Neutrophil (primary cell): ENCODE data around the gene TIMM44.

ENCODE experiments used
- H3K27ac ChIP-seq: fragments of 200-600 bp; sonication (generic); 2 replicates; pipeline ENCODE4 v1.5.1; 2016; ENCODE audit warnings: mild to moderate bottlenecking, moderate library complexity
- H3K27me3 ChIP-seq: fragments of 200-600 bp; sonication (generic); 2 replicates; pipeline ENCODE4 v1.6.0; 2016; ENCODE audit warnings: mild to moderate bottlenecking
- H3K36me3 ChIP-seq: fragments of 200-600 bp; sonication (generic); 2 replicates; pipeline ENCODE4 v1.5.1; 2017
- H3K4me1 ChIP-seq, 2 experiments: fragments of 200-600 bp in 1 of 2; sonication (generic) in 1 of 2; 1 replicate in 1 of 2; 2 replicates in 1 of 2; pipeline versions ENCODE4 v1.5.1 to v1.6.1; 2013 to 2016; ENCODE audit warnings: low read depth in 1 of 2, low read length in 1 of 2, mild to moderate bottlenecking in 1 of 2, moderate library complexity in 1 of 2; ENCODE audit not compliant: control insufficient read depth in 1 of 2, insufficient read depth in 1 of 2
- H3K4me3 ChIP-seq, 2 experiments: fragments of 200-600 bp in 1 of 2; sonication (generic) in 1 of 2; 1 replicate in 1 of 2; 2 replicates in 1 of 2; pipeline ENCODE4 v1.5.1; 2013 to 2016; ENCODE audit warnings: low read depth in 1 of 2, low read length in 1 of 2, mild to moderate bottlenecking in 1 of 2, moderate library complexity in 1 of 2
- H3K9me3 ChIP-seq: fragments of 200-600 bp; sonication (generic); 2 replicates; pipeline ENCODE4 v1.5.1; 2016
- CTCF ChIP-seq: fragments of 200-600 bp; sonication (generic); IDR thresholded peaks from 2 replicates; pipeline ENCODE4 v1.5.1; 2016; ENCODE audit warnings: antibody characterized with exemption

Gene TIMM44

GRCh38 chr19:7917267-7918061 is 26.0 kb downstream of the TIMM44 start:
- H3K27me3 ChIP-seq = peaks cover 65% of the 10 kb centered on the region
- H3K4me3 ChIP-seq = peak overlapping the region in 1 of 2 experiments; percentile 42
- H3K4me1 ChIP-seq = peaks cover 37 to 55% of the 10 kb centered on the region in 2 experiments
- no peak for TF ChIP-seq CTCF
- peaks cover 10% of the 10 kb centered on the region for H3K36me3 ChIP-seq
- H3K27ac ChIP-seq = no peak overlapping the region
- no peaks in the 10 kb centered on the region for H3K9me3 ChIP-seq

GRCh38 chr19:7916955-7917266 is 26.6 kb downstream of the TIMM44 start:
- no peaks in the 10 kb centered on the region for H3K9me3 ChIP-seq
- peaks cover 36 to 51% of the 10 kb centered on the region in 2 experiments for H3K4me1 ChIP-seq
- peaks cover 65% of the 10 kb centered on the region for H3K27me3 ChIP-seq
- peak overlapping the region in 1 of 2 experiments; percentile 42 for H3K4me3 ChIP-seq
- no peak for TF ChIP-seq CTCF
- H3K27ac ChIP-seq = no peak overlapping the region
- H3K36me3 ChIP-seq = peaks cover 16% of the 10 kb centered on the region

GRCh38 chr19:7916103-7916954 is 27.1 kb downstream of the TIMM44 start:
- Histone ChIP-seq H3K27me3 (peaks cover 65% of the 10 kb centered on the region), H3K4me3 (peak overlapping the region in 1 of 2 experiments; percentile 42), H3K27ac (no peak overlapping the region), H3K9me3 (no peaks in the 10 kb centered on the region), H3K36me3 (peaks cover 22% of the 10 kb centered on the region), H3K4me1 (peaks cover 30 to 45% of the 10 kb centered on the region in 2 experiments)
- peak; percentile 15 for TF ChIP-seq CTCF

GRCh38 chr19:7915250-7916102 is 28.0 kb downstream of the TIMM44 start:
- Histone ChIP-seq H3K27me3 (peaks cover 65% of the 10 kb centered on the region), H3K9me3 (no peaks in the 10 kb centered on the region), H3K4me1 (peaks cover 25 to 39% of the 10 kb centered on the region in 2 experiments), H3K36me3 (peaks cover 30% of the 10 kb centered on the region), H3K27ac (no peak overlapping the region), H3K4me3 (no peak overlapping the region)
- no peak for TF ChIP-seq CTCF

- Histone ChIP-seq H3K4me3 (no peak within 1 kb of the TSS), H3K9me3 (no peaks in the 10 kb centered on the region), H3K27me3 (peaks cover 60% of the 10 kb centered on the region), H3K4me1 (peaks cover 20 to 31% of the 10 kb centered on the region in 2 experiments), H3K36me3 (peaks cover 39% of the 10 kb centered on the region), H3K27ac (no peak within 1 kb of the TSS)
- no peak for TF ChIP-seq CTCF
Observed at GRCh38 chr19:7914598-7915045, 28.8 kb downstream of the TIMM44 start, which contains the start of gene TGFBR3L. TGFBR3L (plus strand) TSS chr19:7914830.
